ENCODE measurements around the gene ADCY1.
"Not testable (repeated sequence)": the region's sequence is repeated elsewhere in the genome, so short reads cannot be mapped to it uniquely, and the experiment has no call there.

Gene ADCY1

DNA sequence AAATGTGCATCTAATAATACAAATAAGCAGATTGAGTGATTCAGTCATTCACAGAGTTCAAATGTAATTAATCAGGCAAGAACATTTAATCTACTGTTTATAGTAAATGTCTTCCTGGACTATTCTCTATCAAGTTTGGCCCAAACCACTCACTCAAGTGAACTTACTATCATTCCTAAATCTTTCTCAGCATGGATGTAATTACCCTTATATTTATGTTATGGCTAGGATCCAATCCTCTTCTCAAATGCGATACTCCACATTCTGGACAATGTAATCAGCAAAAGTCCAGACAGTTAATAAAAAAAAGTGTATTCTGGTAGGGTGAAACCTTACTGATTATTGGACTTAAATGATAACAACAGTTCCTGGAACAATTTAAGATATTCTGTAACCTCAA, 185.3 kb downstream of the ADCY1 start:
- DNase-seq (ENCODE audit: low spot score): not testable (repeated sequence)

DNA sequence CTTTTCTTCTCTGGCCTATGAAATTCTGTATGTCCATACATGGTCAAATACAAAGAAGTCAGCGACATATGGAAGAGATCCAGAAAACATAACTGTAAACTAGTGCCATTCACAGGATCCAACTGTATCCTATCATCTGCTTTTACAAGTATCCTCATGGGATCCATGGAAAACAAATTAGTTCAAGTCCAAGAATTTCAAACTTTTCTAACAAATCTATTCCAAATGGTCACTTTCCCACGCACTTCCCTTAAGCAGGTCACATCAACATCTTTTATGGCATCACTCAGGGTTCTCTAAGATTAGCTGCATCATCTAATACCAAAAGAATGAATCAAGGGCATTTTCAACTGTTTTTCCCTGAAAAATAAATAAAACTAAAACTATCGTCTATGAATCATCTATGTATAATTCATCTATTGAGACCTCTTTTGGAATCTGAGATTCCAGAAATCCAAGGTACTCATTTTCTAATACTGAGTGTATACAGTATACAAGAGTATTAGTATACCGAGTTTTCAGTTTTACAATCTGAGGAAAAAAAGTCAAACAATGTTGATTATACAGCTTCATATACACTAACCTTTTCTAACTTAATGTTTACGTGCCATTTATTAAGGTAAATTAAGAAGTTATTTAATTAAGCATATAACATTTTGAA, 187.5 kb downstream of the ADCY1 start:
- DNase-seq (ENCODE audit: low spot score): peak; percentile 41

DNA sequence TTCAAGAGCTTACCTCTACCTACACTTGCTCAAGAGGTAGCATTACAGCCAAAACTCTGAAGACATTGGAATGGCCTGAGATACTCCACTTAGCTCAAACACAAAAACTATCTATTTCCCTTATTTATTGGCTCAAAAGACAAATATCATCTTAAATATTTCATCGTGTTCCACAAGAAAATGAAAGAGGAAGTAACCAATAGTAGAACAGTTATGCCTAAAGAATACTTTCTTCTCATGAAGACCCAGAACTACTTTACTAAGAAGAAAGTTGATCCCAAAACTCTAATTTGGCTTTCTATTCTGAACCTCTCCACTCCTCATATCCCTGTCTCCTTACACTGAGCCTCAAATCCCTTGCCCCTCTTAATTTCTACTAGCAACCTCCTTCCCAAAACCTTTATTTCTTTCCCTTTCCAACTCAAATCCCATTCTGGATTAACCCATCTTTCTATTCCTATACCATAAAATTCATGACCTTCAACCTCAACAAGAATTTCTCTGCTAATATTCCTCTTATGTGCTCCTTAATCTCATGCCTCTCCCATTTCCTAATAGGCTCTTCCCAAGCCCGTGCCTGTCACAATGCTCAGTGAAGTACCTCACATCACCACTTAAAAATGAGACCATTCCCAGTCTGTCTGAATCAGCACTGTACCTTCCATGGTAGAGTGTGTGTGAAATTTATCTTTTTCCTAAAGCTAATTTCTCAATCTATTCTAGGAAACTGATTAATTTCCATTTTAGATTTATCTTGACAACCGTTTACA, 188.2 kb downstream of the ADCY1 start:
- DNase-seq (ENCODE audit: low spot score): not testable (repeated sequence)

DNA sequence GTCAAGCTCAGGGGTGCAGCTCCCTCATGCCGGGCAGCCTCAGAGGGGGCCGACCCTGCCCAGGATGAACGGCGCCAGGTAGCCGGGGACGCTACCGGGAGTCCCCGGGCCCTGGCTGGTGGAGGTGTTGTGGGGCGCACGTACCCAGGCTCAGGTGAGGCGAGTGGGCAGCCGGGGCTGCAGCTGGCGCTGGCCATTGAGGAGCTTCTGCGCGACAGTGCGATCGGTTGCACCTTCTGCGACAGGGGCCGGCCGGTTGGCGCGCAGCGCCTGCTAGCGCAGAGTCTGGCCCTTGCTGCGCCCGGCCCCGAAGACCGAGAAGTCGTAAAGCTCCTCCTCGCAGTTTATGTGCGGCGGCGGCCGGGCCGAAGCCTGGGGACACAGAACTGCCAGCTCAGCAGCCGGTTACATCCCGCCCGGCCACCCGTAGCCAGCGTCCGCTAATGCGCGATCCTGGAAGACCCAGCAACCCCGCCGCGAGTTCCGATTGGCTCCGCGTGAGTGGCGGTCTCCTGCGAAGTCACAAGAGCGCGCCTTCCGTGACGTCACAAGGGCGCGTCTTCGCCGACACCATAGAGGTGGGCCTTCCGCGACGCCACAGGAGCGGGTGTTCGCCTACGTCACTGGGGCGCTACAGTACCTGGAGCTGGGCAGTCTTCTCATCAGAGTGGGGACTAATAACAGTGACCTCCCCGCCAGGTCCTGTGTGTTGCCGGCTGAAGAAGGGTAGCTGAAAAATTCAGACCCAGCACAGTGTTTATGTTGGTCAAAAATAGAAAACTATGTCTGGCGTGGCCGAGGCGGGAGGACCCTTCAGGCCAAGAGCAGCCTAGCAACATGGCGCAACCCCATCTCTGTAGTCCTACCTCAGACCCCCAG, 194.6 kb downstream of the ADCY1 start:
- peak; percentile 94 for DNase-seq (ENCODE audit: low spot score)

DNA sequence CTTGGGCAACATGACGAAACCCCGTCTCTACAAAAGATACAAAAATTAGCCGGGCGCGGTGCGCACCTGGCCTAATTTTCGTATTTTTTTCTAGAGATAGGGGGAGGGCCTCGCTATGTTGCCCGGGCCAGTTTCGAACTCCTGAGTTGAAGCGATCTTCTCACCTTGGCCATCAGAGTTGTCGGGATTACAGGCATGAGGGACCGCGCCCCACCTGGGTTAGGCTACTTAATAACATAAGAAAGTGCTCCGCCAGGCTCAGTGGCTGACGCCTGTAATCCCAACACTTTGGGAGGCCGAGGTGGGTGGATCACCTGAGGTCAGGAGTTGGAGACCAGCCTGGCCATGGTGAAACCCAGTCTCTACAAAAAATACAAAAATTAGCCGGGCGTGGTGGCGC, 195.5 kb downstream of the ADCY1 start:
- not testable (repeated sequence) for DNase-seq (ENCODE audit: low spot score)

Data from AG20443 (cell line).